ENCODE results near the gene ADAM11. TPM values are rescaled to one million over a fixed set of nuclear protein-coding genes. Genes with fewer than 3 reads are reported as not detected.
A peak's percentile ranks its signal among the peaks of the same experiment; 100 is the strongest.

ADAM11 gene
- total and polyA plus RNA-seq, 7 donors = under 0.01 to 3.3 (median 2.5) TPM; not detected in 1

GRCh38 chr17:44761932-44762810 lies 3.4 kb downstream of the ADAM11 start:
- WGBS, 2 donors = 72 to 82% methylated on average over 17 of the region's 17 CpGs
- peaks cover 14 to 52% (median 34%) of the 10 kb centered on the region in 3 donors for H3K27me3 ChIP-seq
- intact Hi-C loops (cut with DNase I) = no loop called here

GRCh38 chr17:44763170-44763569 lies 4.4 kb downstream of the ADAM11 start:
- no peak overlapping the region for H3K4me3 ChIP-seq
- no peaks in the 10 kb centered on the region for H3K36me3 ChIP-seq
- intact Hi-C loops (cut with DNase I) = no loop called here
- H3K9me3 ChIP-seq = no peaks in the 10 kb centered on the region
- H3K27me3 ChIP-seq = peaks cover 14 to 44% (median 33%) of the 10 kb centered on the region in 3 donors
- peaks cover 0 to 15% (median 14%) of the 10 kb centered on the region in 4 donors for H3K4me1 ChIP-seq
- WGBS, 2 donors = 73 to 84% methylated on average over 5 of the region's 5 CpGs
- TF ChIP-seq EP300 (IDR thresholded peaks at IDR 0.05) (no peak), CTCF (IDR thresholded peaks at IDR 0.05) (no peak), POLR2AphosphoS5 (IDR thresholded peaks at IDR 0.05) (no peak)
- DNase-seq = no peak
- H3K27ac ChIP-seq = no peak overlapping the region

More at GRCh38 chr17:44761932-44762810, 3.4 kb downstream of the ADAM11 start:
- Histone ChIP-seq H3K36me3 (no peaks in the 10 kb centered on the region), H3K4me1 (peaks cover 0 to 16% (median 14%) of the 10 kb centered on the region in 4 donors), H3K4me3 (no peak overlapping the region), H3K9me3 (no peaks in the 10 kb centered on the region), H3K27ac (no peak overlapping the region)
- TF ChIP-seq CTCF (IDR thresholded peaks at IDR 0.05) = no peak
- no peak for TF ChIP-seq EP300 (IDR thresholded peaks at IDR 0.05)
- no peak for TF ChIP-seq POLR2AphosphoS5 (IDR thresholded peaks at IDR 0.05)
- TF ChIP-seq POLR2A (IDR thresholded peaks at IDR 0.05) = no peak
- no peak for DNase-seq

- WGBS, 2 donors = 46 to 72% methylated on average over 11 of the region's 11 CpGs
- intact Hi-C loops (cut with DNase I) = no loop called here
These were observed 7.2 kb downstream of the ADAM11 start for GRCh38 chr17:44765965-44766364.

GRCh38 chr17:44766409-44767038 lies 7.7 kb downstream of the ADAM11 start:
- intact Hi-C loops (cut with DNase I) = no loop called here

More at GRCh38 chr17:44765965-44766364, 7.2 kb downstream of the ADAM11 start:
- no peak overlapping the region for H3K27ac ChIP-seq
- peaks cover 0 to 19% (median 10%) of the 10 kb centered on the region in 3 donors for H3K27me3 ChIP-seq
- H3K4me3 ChIP-seq = no peak overlapping the region
- no peaks in the 10 kb centered on the region for H3K4me1 ChIP-seq
- DNase-seq = no peak
- no peak for TF ChIP-seq POLR2AphosphoS5 (IDR thresholded peaks at IDR 0.05)
- TF ChIP-seq POLR2A (IDR thresholded peaks at IDR 0.05) = no peak
- no peak for TF ChIP-seq CTCF (IDR thresholded peaks at IDR 0.05)
- no peak for TF ChIP-seq EP300 (IDR thresholded peaks at IDR 0.05)
- no peaks in the 10 kb centered on the region for H3K9me3 ChIP-seq
- H3K36me3 ChIP-seq = no peaks in the 10 kb centered on the region

More at GRCh38 chr17:44766409-44767038, 7.7 kb downstream of the ADAM11 start:
- TF ChIP-seq EP300 (IDR thresholded peaks at IDR 0.05) (no peak), POLR2A (IDR thresholded peaks at IDR 0.05) (no peak), CTCF (IDR thresholded peaks at IDR 0.05) (no peak)
- no peaks in the 10 kb centered on the region for H3K36me3 ChIP-seq
- no peaks in the 10 kb centered on the region for H3K4me1 ChIP-seq
- 50 to 63% methylated on average over 8 of the region's 8 CpGs for WGBS, 2 donors
- DNase-seq = peak; percentile 46
- no peak overlapping the region for H3K4me3 ChIP-seq
- H3K27ac ChIP-seq = no peak overlapping the region
- H3K9me3 ChIP-seq = no peaks in the 10 kb centered on the region
- H3K27me3 ChIP-seq = peaks cover 0 to 13% (median 4%) of the 10 kb centered on the region in 3 donors
